HEK293 (cell line): Measurements from ENCODE around the gene SZT2.
A peak's percentile ranks its signal among the peaks of the same experiment; 100 is the strongest.

Source experiments
- FEZF1 ChIP-seq: fragments of 450-650 bp; formaldehyde crosslinking; IDR thresholded peaks from 2 replicates; pipeline ENCODE4 v1.5.1; 2016; ENCODE audit warnings: missing biosample characterization, missing genetic modification characterization
- KLF16 ChIP-seq: fragments of 450-650 bp; formaldehyde crosslinking; IDR thresholded peaks from 2 replicates; pipeline ENCODE4 v1.5.1; 2017; ENCODE audit warnings: missing biosample characterization, missing genetic modification characterization
- MYNN ChIP-seq: fragments of 450-650 bp; formaldehyde crosslinking; IDR thresholded peaks from 2 replicates; pipeline ENCODE4 v1.5.1; 2016; ENCODE audit warnings: missing biosample characterization, missing genetic modification characterization, borderline replicate concordance
- MZF1 ChIP-seq: fragments of 450-650 bp; formaldehyde crosslinking; IDR thresholded peaks from 2 replicates; pipeline ENCODE4 v1.5.1; 2017; ENCODE audit warnings: missing biosample characterization, missing genetic modification characterization, borderline replicate concordance
- PRDM1 ChIP-seq: fragments of 450-650 bp; formaldehyde crosslinking; IDR thresholded peaks from 2 replicates; pipeline ENCODE4; 2016; ENCODE audit warnings: missing biosample characterization, missing genetic modification characterization
- SP2 ChIP-seq: fragments of 450-650 bp; formaldehyde crosslinking; IDR thresholded peaks from 2 replicates; pipeline ENCODE4 v1.5.1; 2016; ENCODE audit warnings: missing biosample characterization, missing genetic modification characterization
- YY2 ChIP-seq: fragments of 450-650 bp; formaldehyde crosslinking; IDR thresholded peaks from 2 replicates; pipeline ENCODE4 v1.5.1; 2016; ENCODE audit warnings: missing biosample characterization, missing genetic modification characterization
- ZBTB21 ChIP-seq: fragments of 450-650 bp; formaldehyde crosslinking; IDR thresholded peaks from 2 replicates; pipeline ENCODE4 v1.5.1; 2017; ENCODE audit warnings: missing biosample characterization, missing genetic modification characterization
- ZBTB8A ChIP-seq: fragments of 450-650 bp; formaldehyde crosslinking; IDR thresholded peaks from 2 replicates; pipeline ENCODE4 v1.5.1; 2016; ENCODE audit warnings: missing biosample characterization, missing genetic modification characterization
- ZNF132 ChIP-seq: fragments of 450-650 bp; formaldehyde crosslinking; IDR thresholded peaks from 2 replicates; pipeline ENCODE4 v1.5.1; 2017; ENCODE audit warnings: missing biosample characterization, missing genetic modification characterization, borderline replicate concordance
- ZNF223 ChIP-seq: fragments of 450-650 bp; formaldehyde crosslinking; IDR thresholded peaks from 2 replicates; pipeline ENCODE4 v1.5.1; 2016; ENCODE audit warnings: missing biosample characterization, missing genetic modification characterization
- ZNF266 ChIP-seq: fragments of 450-650 bp; formaldehyde crosslinking; IDR thresholded peaks from 2 replicates; pipeline ENCODE4 v1.5.1; 2016; ENCODE audit warnings: missing biosample characterization, missing genetic modification characterization, low read depth
- ZNF302 ChIP-seq: fragments of 450-650 bp; formaldehyde crosslinking; IDR thresholded peaks from 2 replicates; pipeline ENCODE4 v1.5.1; 2016; ENCODE audit warnings: missing biosample characterization, missing genetic modification characterization, low read depth
- ZNF311 ChIP-seq: fragments of 450-650 bp; formaldehyde crosslinking; IDR thresholded peaks from 2 replicates; pipeline ENCODE4 v1.5.1; 2017; ENCODE audit warnings: missing biosample characterization, missing genetic modification characterization, borderline replicate concordance
- ZNF404 ChIP-seq: fragments of 450-650 bp; formaldehyde crosslinking; IDR thresholded peaks from 2 replicates; pipeline ENCODE4 v1.5.1; 2017; ENCODE audit warnings: missing biosample characterization, missing genetic modification characterization
- ZNF560 ChIP-seq: fragments of 450-650 bp; formaldehyde crosslinking; IDR thresholded peaks from 2 replicates; pipeline ENCODE4 v1.5.1; 2017; ENCODE audit warnings: missing biosample characterization, missing genetic modification characterization, borderline replicate concordance
- ZNF596 ChIP-seq: fragments of 450-650 bp; IDR thresholded peaks from 2 replicates; pipeline ENCODE4 v1.5.0; 2018; ENCODE audit warnings: missing biosample characterization, mild to moderate bottlenecking, missing genetic modification characterization, moderate library complexity
- ZNF654 ChIP-seq: fragments of 450-650 bp; formaldehyde crosslinking; IDR thresholded peaks from 2 replicates; pipeline ENCODE4 v1.5.1; 2016; ENCODE audit warnings: low read depth, missing biosample characterization, missing genetic modification characterization
- ZNF660 ChIP-seq: fragments of 450-650 bp; IDR thresholded peaks from 2 replicates; pipeline ENCODE4 v1.5.1; 2018; ENCODE audit warnings: missing biosample characterization, mild to moderate bottlenecking, missing genetic modification characterization
- ZNF830 ChIP-seq: fragments of 450-650 bp; IDR thresholded peaks from 2 replicates; pipeline ENCODE4 v1.5.0; 2018; ENCODE audit warnings: missing biosample characterization, missing genetic modification characterization, low read depth, mild to moderate bottlenecking, moderate library complexity
- TF ChIP-seq, protein P1 (sequence below): fragments of 450-650 bp; formaldehyde crosslinking; IDR thresholded peaks from 2 replicates; pipeline ENCODE4 v1.5.1; 2016; ENCODE audit warnings: missing biosample characterization, missing genetic modification characterization
- TF ChIP-seq, protein P2 (sequence below): fragments of 450-650 bp; formaldehyde crosslinking; IDR thresholded peaks from 2 replicates; pipeline ENCODE4 v1.5.1; 2016; ENCODE audit warnings: missing biosample characterization, missing genetic modification characterization
- TF ChIP-seq, protein P3 (sequence below): fragments of 450-650 bp; formaldehyde crosslinking; IDR thresholded peaks from 2 replicates; pipeline ENCODE4 v1.5.1; 2017; ENCODE audit warnings: missing biosample characterization, missing genetic modification characterization
- TF ChIP-seq, protein P4 (sequence below): fragments of 450-650 bp; formaldehyde crosslinking; IDR thresholded peaks from 2 replicates; pipeline ENCODE4 v1.5.1; 2017; ENCODE audit warnings: missing biosample characterization, missing genetic modification characterization
- TF ChIP-seq, protein P5 (sequence below): fragments of 450-650 bp; formaldehyde crosslinking; IDR thresholded peaks from 2 replicates; pipeline ENCODE4 v1.5.1; 2016; ENCODE audit warnings: missing biosample characterization, missing genetic modification characterization
- TF ChIP-seq, protein P6 (sequence below): fragments of 450-650 bp; formaldehyde crosslinking; optimal IDR thresholded peaks from 2 replicates; pipeline ENCODE3; 2016; ENCODE audit warnings: missing biosample characterization, mild to moderate bottlenecking, missing genetic modification characterization
- TF ChIP-seq, protein P7 (sequence below): fragments of 450-650 bp; formaldehyde crosslinking; IDR thresholded peaks from 2 replicates; pipeline ENCODE4 v1.5.1; 2016; ENCODE audit warnings: missing biosample characterization, missing genetic modification characterization
- TF ChIP-seq, protein P8 (sequence below): fragments of 450-650 bp; formaldehyde crosslinking; IDR thresholded peaks from 2 replicates; pipeline ENCODE4 v1.5.1; 2016; ENCODE audit warnings: missing biosample characterization, missing genetic modification characterization

SZT2 gene

DNA sequence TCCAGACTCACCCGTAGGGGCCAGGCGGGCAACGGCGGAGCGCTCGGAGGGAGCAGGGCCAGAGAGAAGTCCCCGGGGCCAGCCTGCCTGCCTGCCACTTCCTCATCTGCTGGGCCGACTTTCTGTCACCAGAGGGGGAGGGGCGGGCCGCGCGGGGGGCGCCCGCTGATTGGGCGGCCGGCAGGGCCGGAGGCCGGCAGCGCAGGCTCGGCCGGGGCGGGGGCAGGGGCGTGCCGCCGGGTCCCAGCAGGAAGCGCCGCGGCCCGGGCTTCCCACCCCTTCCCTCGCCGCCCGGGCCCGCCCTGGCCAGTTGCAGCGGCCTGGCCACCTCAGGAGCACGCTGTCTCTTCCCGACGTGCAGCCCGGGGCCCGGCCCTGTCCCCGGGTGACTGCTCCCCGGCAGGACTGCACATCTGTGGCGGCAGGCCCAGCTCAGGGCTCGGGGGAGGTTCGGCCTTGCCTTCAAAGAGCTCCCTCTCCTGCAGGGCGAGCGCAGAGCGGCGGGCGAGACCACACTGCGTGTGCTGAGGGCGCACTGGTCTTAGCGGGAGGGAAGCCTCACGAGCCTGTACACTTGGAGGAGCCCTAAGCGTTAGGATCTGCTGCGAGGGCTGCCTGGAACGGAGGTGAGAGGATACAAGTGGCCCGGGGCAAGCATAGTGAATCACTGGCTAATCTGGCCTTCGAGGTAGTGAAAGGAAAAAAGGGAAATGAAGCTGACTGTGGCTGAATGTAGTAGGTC is 21.6 kb upstream of the SZT2 start, which contains the start of gene ELOVL1 (continued):
- TF ChIP-seq, protein P1, sequence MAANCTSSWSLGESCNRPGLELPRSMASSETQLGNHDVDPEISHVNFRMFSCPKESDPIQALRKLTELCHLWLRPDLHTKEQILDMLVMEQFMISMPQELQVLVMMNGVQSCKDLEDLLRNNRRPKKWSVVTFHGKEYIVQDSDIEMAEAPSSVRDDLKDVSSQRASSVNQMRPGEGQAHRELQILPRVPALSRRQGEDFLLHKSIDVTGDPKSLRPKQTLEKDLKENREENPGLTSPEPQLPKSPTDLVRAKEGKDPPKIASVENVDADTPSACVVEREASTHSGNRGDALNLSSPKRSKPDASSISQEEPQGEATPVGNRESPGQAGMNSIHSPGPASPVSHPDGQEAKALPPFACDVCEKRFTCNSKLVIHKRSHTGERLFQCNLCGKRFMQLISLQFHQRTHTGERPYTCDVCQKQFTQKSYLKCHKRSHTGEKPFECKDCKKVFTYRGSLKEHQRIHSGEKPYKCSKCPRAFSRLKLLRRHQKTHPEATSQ (tag by site-specific recombination) = no peak
- no peak for TF ChIP-seq ZNF266 (tag by site-specific recombination)
- no peak for TF ChIP-seq ZNF654 (tag by site-specific recombination)
- TF ChIP-seq, protein P2, sequence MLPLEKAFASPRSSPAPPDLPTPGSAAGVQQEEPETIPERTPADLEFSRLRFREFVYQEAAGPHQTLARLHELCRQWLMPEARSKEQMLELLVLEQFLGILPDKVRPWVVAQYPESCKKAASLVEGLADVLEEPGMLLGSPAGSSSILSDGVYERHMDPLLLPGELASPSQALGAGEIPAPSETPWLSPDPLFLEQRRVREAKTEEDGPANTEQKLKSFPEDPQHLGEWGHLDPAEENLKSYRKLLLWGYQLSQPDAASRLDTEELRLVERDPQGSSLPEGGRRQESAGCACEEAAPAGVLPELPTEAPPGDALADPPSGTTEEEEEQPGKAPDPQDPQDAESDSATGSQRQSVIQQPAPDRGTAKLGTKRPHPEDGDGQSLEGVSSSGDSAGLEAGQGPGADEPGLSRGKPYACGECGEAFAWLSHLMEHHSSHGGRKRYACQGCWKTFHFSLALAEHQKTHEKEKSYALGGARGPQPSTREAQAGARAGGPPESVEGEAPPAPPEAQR (tag by site-specific recombination) = no peak
- TF ChIP-seq ZNF560 (tag by site-specific recombination) = no peak
- TF ChIP-seq PRDM1 = peak; percentile 95
- TF ChIP-seq, protein P3, sequence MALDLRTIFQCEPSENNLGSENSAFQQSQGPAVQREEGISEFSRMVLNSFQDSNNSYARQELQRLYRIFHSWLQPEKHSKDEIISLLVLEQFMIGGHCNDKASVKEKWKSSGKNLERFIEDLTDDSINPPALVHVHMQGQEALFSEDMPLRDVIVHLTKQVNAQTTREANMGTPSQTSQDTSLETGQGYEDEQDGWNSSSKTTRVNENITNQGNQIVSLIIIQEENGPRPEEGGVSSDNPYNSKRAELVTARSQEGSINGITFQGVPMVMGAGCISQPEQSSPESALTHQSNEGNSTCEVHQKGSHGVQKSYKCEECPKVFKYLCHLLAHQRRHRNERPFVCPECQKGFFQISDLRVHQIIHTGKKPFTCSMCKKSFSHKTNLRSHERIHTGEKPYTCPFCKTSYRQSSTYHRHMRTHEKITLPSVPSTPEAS (tag by site-specific recombination) = no peak
- no peak for TF ChIP-seq ZNF404
- no peak for TF ChIP-seq ZNF132
- no peak for TF ChIP-seq ZNF830
- TF ChIP-seq SP2 = peak; percentile 33
- TF ChIP-seq ZNF223 (tag by site-specific recombination) = no peak
- TF ChIP-seq, protein P4, sequence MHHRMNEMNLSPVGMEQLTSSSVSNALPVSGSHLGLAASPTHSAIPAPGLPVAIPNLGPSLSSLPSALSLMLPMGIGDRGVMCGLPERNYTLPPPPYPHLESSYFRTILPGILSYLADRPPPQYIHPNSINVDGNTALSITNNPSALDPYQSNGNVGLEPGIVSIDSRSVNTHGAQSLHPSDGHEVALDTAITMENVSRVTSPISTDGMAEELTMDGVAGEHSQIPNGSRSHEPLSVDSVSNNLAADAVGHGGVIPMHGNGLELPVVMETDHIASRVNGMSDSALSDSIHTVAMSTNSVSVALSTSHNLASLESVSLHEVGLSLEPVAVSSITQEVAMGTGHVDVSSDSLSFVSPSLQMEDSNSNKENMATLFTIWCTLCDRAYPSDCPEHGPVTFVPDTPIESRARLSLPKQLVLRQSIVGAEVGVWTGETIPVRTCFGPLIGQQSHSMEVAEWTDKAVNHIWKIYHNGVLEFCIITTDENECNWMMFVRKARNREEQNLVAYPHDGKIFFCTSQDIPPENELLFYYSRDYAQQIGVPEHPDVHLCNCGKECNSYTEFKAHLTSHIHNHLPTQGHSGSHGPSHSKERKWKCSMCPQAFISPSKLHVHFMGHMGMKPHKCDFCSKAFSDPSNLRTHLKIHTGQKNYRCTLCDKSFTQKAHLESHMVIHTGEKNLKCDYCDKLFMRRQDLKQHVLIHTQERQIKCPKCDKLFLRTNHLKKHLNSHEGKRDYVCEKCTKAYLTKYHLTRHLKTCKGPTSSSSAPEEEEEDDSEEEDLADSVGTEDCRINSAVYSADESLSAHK (tag by site-specific recombination) = no peak
- TF ChIP-seq MZF1 (tag by site-specific recombination) = no peak
- no peak for TF ChIP-seq MYNN (tag by site-specific recombination)
- TF ChIP-seq ZBTB8A (tag by site-specific recombination) = peak; percentile 91
- TF ChIP-seq, protein P5, sequence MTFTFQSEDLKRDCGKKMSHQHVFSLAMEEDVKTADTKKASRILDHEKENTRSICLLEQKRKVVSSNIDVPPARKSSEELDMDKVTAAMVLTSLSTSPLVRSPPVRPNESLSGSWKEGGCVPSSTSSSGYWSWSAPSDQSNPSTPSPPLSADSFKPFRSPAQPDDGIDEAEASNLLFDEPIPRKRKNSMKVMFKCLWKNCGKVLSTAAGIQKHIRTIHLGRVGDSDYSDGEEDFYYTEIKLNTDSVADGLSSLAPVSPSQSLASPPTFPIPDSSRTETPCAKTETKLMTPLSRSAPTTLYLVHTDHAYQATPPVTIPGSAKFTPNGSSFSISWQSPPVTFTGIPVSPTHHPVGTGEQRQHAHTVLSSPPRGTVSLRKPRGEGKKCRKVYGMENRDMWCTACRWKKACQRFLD (tag by site-specific recombination) = no peak
- TF ChIP-seq, protein P6, sequence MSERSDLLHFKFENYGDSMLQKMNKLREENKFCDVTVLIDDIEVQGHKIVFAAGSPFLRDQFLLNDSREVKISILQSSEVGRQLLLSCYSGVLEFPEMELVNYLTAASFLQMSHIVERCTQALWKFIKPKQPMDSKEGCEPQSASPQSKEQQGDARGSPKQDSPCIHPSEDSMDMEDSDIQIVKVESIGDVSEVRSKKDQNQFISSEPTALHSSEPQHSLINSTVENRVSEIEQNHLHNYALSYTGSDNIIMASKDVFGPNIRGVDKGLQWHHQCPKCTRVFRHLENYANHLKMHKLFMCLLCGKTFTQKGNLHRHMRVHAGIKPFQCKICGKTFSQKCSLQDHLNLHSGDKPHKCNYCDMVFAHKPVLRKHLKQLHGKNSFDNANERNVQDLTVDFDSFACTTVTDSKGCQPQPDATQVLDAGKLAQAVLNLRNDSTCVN (tag by site-specific recombination) = peak; percentile 76
- TF ChIP-seq, protein P7, sequence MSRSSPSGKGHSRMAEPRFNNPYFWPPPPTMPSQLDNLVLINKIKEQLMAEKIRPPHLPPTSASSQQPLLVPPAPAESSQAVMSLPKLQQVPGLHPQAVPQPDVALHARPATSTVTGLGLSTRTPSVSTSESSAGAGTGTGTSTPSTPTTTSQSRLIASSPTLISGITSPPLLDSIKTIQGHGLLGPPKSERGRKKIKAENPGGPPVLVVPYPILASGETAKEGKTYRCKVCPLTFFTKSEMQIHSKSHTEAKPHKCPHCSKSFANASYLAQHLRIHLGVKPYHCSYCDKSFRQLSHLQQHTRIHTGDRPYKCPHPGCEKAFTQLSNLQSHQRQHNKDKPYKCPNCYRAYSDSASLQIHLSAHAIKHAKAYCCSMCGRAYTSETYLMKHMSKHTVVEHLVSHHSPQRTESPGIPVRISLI (tag by site-specific recombination) = no peak
- no peak; the same call in 1 of the 2 replicates for TF ChIP-seq KLF16 (tag by site-specific recombination)
- 0 out of 2 replicates have a peak, but pooled peaks have one; percentile 43 for TF ChIP-seq ZNF596 (tag by site-specific recombination)
- no peak for TF ChIP-seq YY2
- no peak for TF ChIP-seq ZNF302 (tag by site-specific recombination)
- 0 out of 2 replicates have a peak, but pooled peaks have one; percentile 12 for TF ChIP-seq FEZF1
- peak; percentile 73; the same call in 1 of the 2 replicates for TF ChIP-seq ZNF660
- TF ChIP-seq, protein P8, sequence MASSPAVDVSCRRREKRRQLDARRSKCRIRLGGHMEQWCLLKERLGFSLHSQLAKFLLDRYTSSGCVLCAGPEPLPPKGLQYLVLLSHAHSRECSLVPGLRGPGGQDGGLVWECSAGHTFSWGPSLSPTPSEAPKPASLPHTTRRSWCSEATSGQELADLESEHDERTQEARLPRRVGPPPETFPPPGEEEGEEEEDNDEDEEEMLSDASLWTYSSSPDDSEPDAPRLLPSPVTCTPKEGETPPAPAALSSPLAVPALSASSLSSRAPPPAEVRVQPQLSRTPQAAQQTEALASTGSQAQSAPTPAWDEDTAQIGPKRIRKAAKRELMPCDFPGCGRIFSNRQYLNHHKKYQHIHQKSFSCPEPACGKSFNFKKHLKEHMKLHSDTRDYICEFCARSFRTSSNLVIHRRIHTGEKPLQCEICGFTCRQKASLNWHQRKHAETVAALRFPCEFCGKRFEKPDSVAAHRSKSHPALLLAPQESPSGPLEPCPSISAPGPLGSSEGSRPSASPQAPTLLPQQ (tag by site-specific recombination) = peak; percentile 96
- no peak for TF ChIP-seq ZBTB21 (tag by site-specific recombination)
- no peak for TF ChIP-seq ZNF311
